GM12891 (cell line): ENCODE data around the gene PHF13.
"Not testable (repeated sequence)": the region's sequence is repeated elsewhere in the genome, so short reads cannot be mapped to it uniquely, and the experiment has no call there.

Experiments
- DNase-seq: peaks from one replicate; pipeline ENCODE4 v3.0.0; 2011; ENCODE audit warnings: low spot score; ENCODE audit not compliant: insufficient read length
- FAIRE-seq: peaks from 2 replicates; lab custom pipeline; 2011; peaks lifted over from hg19 to GRCh38; lab: Jason Lieb, UNC
- PAX5 ChIP-seq: IDR thresholded peaks from 2 replicates; pipeline ENCODE4 v1.6.1; 2011; ENCODE audit warnings: low read length, moderate library complexity, mild to moderate bottlenecking; ENCODE audit not compliant: insufficient read depth, severe bottlenecking
- POLR2A ChIP-seq: IDR thresholded peaks from 2 replicates; pipeline ENCODE4 v1.6.1; 2011; ENCODE audit warnings: low read depth, low read length, control low read depth
- POLR2AphosphoS5 ChIP-seq: IDR thresholded peaks from 2 replicates; pipeline ENCODE4 v1.6.1; 2011; ENCODE audit warnings: low read depth, low read length, control low read depth
- POU2F2 ChIP-seq: IDR thresholded peaks from 2 replicates; pipeline ENCODE4 v1.6.1; 2011; ENCODE audit warnings: low read depth, mild to moderate bottlenecking, control low read depth, low read length, moderate library complexity
- SPI1 ChIP-seq: IDR thresholded peaks from 2 replicates; pipeline ENCODE4 v1.6.1; 2011; ENCODE audit warnings: low read depth, low read length, control low read depth
- TAF1 ChIP-seq: IDR thresholded peaks from 2 replicates; pipeline ENCODE4 v1.6.1; 2011; ENCODE audit warnings: low read depth, low read length, control low read depth

Gene PHF13

DNA sequence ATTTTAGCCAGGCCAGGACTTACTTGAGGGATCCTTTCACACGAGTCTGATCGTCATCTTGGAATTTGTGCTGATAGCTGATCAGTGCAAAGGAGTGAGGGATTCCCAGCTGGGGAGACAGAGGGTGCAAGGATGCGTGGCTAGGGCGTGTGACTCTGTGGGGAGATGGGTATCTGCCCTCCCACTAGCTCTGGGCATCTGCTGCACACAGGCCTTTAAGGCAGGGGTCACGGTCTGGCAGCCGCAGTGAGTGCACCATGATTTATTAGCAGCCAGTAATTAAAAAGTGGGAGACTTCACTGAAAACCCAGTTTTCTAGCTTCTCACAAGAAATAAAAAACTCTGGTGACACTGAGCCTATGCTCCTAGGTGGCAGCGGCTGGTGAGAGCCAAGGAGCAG lies 31.5 kb downstream of the PHF13 start:
- FAIRE-seq (no peak), DNase-seq (no peak)
- no peak for TF ChIP-seq POLR2A
- no peak for TF ChIP-seq SPI1
- TF ChIP-seq PAX5 = no peak
- TF ChIP-seq POU2F2 = no peak
- TF ChIP-seq POLR2AphosphoS5 = no peak
- TF ChIP-seq TAF1 = no peak

DNA sequence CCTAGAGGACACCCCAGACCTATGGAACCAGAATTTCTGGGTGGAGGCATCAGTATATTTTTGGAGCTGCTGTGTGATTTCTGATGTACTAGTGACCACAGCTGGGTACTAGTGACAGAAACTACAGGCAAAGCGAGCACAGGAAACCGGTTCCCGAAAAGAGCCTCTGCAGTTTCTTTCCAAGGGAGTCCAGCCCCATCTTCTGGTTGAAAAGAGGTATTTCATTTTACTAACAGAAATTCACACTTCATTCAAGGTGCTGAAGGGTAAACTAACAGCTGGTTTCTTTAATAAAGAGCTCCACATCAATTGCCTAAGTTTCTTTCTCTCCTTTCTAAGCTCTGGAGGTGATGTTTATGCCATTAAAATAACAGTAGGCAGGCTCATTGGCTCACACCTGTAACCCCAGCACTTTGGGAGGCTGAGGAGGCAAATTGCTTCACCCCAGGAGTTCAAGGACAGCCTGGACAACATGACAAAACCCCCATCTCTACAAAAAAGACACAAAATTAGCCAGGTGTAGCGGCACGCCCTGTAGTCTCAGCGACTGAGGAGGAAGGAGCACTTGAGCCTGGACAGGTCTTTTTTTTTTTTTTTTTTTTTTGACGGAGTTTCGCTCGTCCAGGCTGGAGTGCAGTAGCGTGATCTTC lies 33.1 kb downstream of the PHF13 start:
- FAIRE-seq (no peak), DNase-seq (peak; percentile 55)
- no peak for TF ChIP-seq SPI1
- no peak for TF ChIP-seq TAF1
- no peak for TF ChIP-seq POU2F2
- no peak for TF ChIP-seq POLR2A
- TF ChIP-seq POLR2AphosphoS5 = no peak
- no peak for TF ChIP-seq PAX5

DNA sequence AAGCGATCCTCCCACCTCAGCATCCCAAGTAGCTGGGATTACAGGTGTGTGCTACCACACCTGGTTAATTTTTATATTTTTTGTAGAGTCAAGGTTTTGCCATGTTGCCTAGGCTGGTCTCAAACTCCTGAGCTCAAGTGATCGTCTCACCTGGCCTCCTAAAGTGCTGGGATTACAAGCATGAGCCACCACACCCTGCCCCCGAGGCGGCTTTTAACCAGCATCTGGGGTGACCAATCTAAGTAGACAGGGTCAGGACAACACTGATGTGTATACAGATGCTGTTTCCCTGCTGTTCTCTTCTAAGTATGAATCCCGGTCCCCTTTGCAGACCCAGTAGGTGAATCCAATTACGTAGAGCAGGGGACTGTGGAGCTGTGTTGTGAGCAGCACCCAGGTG lies 35.0 kb downstream of the PHF13 start:
- DNase-seq = no peak
- TF ChIP-seq PAX5 = no peak
- no peak for TF ChIP-seq POLR2A
- no peak for TF ChIP-seq POLR2AphosphoS5
- no peak for FAIRE-seq

DNA sequence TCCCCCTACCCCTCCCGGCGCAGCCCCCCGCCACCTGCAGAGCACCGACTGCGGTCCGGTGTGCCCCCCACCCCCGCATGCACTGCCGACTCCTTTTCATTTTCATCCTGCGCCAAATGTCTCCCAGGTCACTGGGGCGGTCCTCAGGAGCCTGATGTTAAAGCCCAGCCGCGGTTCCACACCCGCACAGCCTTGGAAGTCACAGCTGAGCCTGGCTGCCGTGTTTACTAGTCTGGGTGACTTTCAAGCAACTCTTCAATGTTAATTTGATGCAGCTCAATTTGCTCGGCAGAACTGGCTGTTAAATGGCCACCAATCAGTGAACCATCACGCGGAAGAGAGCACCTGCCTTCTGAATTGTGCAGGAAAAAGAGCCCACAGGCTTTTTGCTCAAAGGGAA lies 38.4 kb downstream of the PHF13 start:
- DNase-seq (no peak), FAIRE-seq (no peak)
- TF ChIP-seq SPI1 (no peak), PAX5 (no peak), POLR2AphosphoS5 (no peak)

DNA sequence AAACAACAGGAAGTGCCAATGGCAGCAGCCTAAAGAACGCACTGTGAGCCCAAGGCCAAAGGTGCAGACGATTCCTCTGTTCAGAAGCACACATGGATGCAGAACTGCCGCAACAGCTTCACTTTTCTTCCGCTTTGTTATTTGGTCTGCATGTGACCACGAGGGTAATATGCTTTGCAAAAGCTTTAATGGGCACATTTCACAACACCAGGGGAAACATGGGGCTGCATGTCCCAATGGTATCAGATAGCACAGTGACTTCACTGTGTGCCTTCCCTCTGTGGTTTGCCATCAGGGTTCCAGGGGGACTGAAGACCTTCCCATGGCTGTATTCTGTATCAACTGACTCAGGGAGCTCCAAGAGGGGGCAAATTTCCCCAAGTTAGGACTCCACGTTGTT lies 39.5 kb downstream of the PHF13 start:
- FAIRE-seq (no peak), DNase-seq (no peak)
- TF ChIP-seq SPI1 (no peak), POU2F2 (no peak), POLR2AphosphoS5 (no peak), TAF1 (no peak), PAX5 (no peak), POLR2A (no peak)

DNA sequence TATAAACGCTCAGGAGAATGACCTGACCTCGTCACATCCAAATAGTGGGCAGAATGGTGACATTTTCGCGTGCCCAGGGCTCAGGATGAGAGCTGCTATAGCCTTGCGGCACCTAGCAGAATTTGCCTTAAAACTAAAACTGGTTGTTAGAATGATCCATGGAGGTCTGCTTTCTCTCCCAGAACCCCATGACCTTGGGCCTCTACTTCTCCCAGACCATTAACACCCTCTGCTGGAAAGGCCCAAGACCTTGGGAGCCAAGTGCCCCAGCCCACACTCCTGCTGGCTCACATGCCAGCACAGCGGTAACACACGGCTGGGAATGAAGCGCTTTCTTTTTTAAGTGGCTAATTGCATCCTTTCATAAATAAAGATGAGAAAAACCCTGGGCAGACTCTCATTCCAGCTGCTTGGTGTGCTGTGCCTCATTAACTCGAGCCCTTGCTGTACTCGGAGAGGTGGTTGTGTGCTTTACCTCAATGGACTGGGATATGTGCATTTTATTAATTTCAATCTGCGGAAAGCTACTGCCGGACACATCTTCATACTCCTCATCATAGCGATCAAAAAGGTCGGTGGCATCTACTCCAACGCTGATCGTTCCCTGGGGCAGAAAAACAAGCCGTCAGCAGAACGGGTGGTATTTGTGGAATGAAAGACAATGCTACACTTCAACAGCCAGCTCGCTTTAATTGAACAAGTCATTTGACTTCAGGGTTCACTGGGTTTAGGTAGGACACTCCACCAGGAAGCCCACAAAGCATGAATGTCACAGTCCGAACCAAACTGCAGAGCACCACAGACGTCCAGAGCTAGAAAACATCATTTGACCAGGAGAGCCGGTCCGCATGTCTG lies 40.1 kb downstream of the PHF13 start:
- FAIRE-seq = no peak
- no peak for DNase-seq
- TF ChIP-seq PAX5 = no peak
- no peak for TF ChIP-seq POU2F2
- no peak for TF ChIP-seq TAF1
- no peak for TF ChIP-seq POLR2AphosphoS5

DNA sequence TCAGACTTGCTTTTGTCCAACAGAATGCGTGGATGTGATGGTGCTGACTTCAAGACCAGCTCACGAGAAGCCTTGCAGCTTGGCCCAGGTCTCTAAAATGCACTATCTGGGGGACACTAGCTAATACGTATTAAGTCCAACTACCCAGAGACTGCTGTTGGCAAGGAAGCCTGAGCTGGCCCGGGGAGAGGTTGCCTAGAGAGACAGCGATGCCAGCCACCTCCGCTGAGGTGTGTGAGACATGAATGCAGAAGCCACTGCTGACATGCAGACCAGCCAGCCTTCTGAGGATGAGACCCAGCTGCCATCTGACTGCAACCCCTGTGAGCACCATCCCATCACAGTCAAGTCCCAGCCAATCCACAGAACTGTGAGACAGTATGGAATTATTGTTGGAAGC lies 43.6 kb downstream of the PHF13 start:
- TF ChIP-seq POU2F2 = no peak
- no peak for TF ChIP-seq TAF1
- TF ChIP-seq POLR2AphosphoS5 = no peak
- TF ChIP-seq POLR2A = no peak
- TF ChIP-seq SPI1 = no peak
- no peak for TF ChIP-seq PAX5
- no peak for FAIRE-seq
- DNase-seq = no peak

DNA sequence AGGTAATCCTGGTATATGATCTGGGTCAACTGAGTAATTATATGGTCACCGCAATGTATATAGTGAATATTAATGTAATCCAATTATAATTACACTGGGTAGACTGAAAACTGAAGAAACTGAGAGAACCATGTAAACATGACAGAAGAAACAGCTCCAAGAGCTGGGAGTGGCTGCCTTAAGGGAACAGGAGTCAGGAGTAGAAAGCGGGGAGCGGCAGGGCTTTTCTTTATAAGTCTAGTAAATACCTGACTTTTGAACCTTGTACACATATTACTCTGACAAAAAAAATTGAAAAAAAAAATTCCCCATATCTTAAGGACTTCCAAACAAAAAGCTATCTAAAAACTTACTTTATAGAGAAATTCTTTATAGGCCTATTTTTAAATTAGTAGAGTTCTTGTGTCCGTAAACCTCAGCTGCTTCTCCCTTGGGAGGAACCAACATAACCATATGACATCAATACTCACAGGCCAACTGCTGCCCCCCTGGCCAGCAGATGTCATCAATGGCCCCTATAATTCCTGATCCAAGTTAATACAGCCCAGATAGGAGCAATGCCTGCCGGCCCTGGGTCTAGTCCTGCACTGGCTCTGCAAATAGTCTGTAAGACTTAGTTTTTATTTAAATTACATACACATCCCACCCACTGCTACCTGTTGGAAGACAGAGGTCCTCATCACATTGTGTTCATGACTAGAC lies 45.0 kb downstream of the PHF13 start:
- FAIRE-seq = no peak
- DNase-seq = no peak
- TF ChIP-seq SPI1 = no peak
- TF ChIP-seq TAF1 = no peak
- no peak for TF ChIP-seq POLR2AphosphoS5
- no peak for TF ChIP-seq POLR2A
- TF ChIP-seq POU2F2 = no peak
- no peak for TF ChIP-seq PAX5

DNA sequence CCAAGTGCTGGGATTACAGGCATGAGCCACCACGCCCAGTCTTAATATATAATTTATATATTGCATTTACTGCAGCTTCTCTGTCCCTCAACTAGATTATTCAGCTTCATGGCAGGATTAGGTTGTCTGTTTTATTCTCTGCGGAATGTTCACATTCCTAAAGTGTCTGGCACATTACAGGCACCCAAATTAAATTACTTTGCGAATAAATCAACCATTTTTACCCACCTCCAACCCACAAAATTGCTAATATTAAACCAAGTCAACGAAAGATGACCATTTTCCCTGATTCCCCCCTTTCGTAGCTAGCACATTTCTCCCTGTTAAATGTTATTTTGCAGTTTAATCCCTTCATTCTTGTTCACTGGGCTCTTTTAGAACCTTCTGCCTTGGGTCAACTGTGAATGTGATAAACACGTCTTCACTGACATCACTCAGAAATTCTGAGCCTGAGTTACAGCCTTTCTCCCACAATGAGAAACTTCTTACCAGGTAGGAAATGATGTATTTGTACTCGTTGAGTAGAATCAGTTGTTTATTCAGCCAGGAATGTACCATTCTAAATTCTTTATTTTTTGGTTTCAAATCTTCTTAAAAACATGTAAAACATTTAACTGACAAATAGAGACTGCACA lies 47.0 kb downstream of the PHF13 start:
- TF ChIP-seq POLR2A = no peak
- no peak for TF ChIP-seq SPI1
- TF ChIP-seq POLR2AphosphoS5 = no peak
- TF ChIP-seq POU2F2 = no peak
- no peak for TF ChIP-seq TAF1
- no peak for DNase-seq
- no peak for FAIRE-seq

DNA sequence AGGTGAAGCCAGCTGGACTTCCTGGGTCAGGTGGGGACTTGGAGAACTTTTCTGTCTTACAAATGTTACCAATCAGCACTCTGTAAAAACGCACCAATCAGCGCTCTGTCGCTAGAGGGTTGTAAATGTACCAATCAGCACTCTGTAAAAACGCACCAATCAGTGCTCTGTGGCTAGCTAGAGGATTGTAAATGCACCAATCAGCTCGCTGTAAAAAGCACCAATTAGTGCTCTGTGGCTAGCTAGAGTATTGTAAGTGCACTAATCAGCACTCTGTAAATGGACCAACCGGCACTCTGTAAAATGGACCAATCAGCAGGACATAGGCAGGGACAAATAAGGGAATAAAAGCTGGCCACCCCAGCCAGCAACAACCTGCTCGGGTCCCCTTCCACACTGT lies 48.9 kb downstream of the PHF13 start:
- not testable (repeated sequence) for DNase-seq, FAIRE-seq
